ENCODE results near the gene DNAH7. TPM values are rescaled to one million over a fixed set of nuclear protein-coding genes. Genes with fewer than 3 reads are reported as not detected.

DNAH7 gene
- total and polyA plus RNA-seq, 2 of the 13 experiments (the other 11 are each of a cell fraction or from before 2014, with no cell fraction given), result 0.09 TPM; not detected in 1

DNA sequence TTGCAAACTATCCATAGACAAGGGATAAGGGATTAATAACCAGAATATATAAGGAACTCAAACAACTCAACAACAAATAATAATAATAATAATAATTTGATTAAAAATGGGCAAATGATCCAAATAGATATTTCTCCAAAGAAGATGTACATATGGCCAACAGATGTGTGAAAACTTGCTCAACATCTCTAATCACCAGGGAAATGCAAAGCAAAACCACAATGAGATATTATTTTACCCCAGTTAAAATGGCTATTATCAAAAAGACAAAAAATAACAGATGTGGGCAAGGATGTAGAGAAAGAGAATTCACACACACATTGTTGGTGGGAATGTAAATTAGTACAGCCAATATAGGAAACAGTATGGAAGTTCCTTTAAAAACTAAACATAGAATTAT lies 26.9 kb downstream of the DNAH7 start (continued):
- TF ChIP-seq NFKBIZ (CRISPR knock-in tag; IDR thresholded peaks at IDR 0.05) (no peak), ZNF550 (CRISPR knock-in tag; IDR thresholded peaks at IDR 0.05; ENCODE audit: borderline replicate concordance) (no peak), SAFB2 (CRISPR knock-in tag; IDR thresholded peaks at IDR 0.05; ENCODE audit: borderline replicate concordance, low read depth) (no peak)

DNA sequence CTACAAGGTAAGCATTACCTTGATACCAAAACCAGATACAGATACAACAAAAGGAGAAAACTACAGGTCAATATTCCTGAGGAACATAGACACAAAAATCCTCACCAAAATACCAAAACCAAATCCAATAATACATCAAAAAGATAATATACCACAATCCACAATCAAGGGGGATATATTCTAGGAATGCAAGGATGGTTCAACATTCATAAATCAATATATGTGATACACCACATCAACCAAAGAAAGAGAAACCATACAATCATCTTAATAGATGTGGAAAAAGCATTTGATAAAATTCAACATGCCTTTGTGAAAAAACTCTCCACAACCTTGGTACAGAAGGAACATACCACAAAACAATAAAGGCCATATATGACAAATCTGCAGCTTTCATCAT lies 28.4 kb downstream of the DNAH7 start:
- ChIA-PET POLR2A (no interaction called here), CTCF (ENCODE audit: low intra/inter-chr PET ratio, low total read pairs) (no interaction called here)
- in situ Hi-C loops (cut with HindIII; ENCODE audit: extremely low pct_ligation_motif_present, low pct_unique_long_range_greater_than_20kb) (no loop called here), intact Hi-C loops (cut with micrococcal nuclease; ENCODE audit: unreplicated experiment) (no loop called here)
- H3K27me3 ChIP-seq (ENCODE audit: control insufficient read depth in 1 of 2, insufficient read depth in 2 of 2, low read length in 2 of 2), result no peaks in the 10 kb centered on the region
- no peak for FAIRE-seq
- no peak for ATAC-seq
- no peaks in the 10 kb centered on the region for H4K20me1 ChIP-seq (ENCODE audit: insufficient read depth, low read length)
- H3K9me3 ChIP-seq (ENCODE audit: low read length), result peaks cover 38% of the 10 kb centered on the region
- H3K79me2 ChIP-seq (ENCODE audit: insufficient read depth, low read length), result no peaks in the 10 kb centered on the region
- no peak overlapping the region for H3K4me2 ChIP-seq (ENCODE audit: low read depth, low read length)
- BruUV-seq (replicated peaks), result no TSS peak
- TF ChIP-seq IRF2 (CRISPR knock-in tag; IDR thresholded peaks at IDR 0.05) (no peak), TP53 (CRISPR knock-in tag; conservative IDR thresholded peaks at IDR 0.05) (no peak), TGIF2 (CRISPR knock-in tag; IDR thresholded peaks at IDR 0.05) (no peak), ZNF350 (CRISPR knock-in tag; IDR thresholded peaks at IDR 0.05; ENCODE audit: borderline replicate concordance, low read depth) (no peak), PAF1 (CRISPR knock-in tag; IDR thresholded peaks at IDR 0.05) (no peak), KMT2A (CRISPR knock-in tag; IDR thresholded peaks at IDR 0.05) (no peak), MTF1 (CRISPR knock-in tag; IDR thresholded peaks at IDR 0.05) (no peak), XRCC5 (optimal IDR thresholded peaks at IDR 0.05; ENCODE audit: low read length) (no peak), ZNF619 (CRISPR knock-in tag; IDR thresholded peaks at IDR 0.05) (no peak), ZNF367 (CRISPR knock-in tag; IDR thresholded peaks at IDR 0.05; ENCODE audit: borderline replicate concordance) (no peak)
- TF ChIP-seq, protein P1, sequence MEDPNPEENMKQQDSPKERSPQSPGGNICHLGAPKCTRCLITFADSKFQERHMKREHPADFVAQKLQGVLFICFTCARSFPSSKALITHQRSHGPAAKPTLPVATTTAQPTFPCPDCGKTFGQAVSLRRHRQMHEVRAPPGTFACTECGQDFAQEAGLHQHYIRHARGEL (CRISPR knock-in tag; IDR thresholded peaks at IDR 0.05), result no peak
- TF ChIP-seq, protein P2, sequence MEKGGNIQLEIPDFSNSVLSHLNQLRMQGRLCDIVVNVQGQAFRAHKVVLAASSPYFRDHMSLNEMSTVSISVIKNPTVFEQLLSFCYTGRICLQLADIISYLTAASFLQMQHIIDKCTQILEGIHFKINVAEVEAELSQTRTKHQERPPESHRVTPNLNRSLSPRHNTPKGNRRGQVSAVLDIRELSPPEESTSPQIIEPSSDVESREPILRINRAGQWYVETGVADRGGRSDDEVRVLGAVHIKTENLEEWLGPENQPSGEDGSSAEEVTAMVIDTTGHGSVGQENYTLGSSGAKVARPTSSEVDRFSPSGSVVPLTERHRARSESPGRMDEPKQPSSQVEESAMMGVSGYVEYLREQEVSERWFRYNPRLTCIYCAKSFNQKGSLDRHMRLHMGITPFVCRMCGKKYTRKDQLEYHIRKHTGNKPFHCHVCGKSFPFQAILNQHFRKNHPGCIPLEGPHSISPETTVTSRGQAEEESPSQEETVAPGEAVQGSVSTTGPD (CRISPR knock-in tag; IDR thresholded peaks at IDR 0.05), result no peak
- TF ChIP-seq, protein P3, sequence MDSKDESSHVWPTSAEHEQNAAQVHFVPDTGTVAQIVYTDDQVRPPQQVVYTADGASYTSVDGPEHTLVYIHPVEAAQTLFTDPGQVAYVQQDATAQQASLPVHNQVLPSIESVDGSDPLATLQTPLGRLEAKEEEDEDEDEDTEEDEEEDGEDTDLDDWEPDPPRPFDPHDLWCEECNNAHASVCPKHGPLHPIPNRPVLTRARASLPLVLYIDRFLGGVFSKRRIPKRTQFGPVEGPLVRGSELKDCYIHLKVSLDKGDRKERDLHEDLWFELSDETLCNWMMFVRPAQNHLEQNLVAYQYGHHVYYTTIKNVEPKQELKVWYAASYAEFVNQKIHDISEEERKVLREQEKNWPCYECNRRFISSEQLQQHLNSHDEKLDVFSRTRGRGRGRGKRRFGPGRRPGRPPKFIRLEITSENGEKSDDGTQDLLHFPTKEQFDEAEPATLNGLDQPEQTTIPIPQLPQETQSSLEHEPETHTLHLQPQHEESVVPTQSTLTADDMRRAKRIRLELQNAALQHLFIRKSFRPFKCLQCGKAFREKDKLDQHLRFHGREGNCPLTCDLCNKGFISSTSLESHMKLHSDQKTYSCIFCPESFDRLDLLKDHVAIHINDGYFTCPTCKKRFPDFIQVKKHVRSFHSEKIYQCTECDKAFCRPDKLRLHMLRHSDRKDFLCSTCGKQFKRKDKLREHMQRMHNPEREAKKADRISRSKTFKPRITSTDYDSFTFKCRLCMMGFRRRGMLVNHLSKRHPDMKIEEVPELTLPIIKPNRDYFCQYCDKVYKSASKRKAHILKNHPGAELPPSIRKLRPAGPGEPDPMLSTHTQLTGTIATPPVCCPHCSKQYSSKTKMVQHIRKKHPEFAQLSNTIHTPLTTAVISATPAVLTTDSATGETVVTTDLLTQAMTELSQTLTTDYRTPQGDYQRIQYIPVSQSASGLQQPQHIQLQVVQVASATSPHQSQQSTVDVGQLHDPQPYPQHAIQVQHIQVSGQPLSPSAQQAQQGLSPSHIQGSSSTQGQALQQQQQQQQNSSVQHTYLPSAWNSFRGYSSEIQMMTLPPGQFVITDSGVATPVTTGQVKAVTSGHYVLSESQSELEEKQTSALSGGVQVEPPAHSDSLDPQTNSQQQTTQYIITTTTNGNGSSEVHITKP (CRISPR knock-in tag; IDR thresholded peaks at IDR 0.05; ENCODE audit: low read depth), result no peak
- TF ChIP-seq, protein P4, sequence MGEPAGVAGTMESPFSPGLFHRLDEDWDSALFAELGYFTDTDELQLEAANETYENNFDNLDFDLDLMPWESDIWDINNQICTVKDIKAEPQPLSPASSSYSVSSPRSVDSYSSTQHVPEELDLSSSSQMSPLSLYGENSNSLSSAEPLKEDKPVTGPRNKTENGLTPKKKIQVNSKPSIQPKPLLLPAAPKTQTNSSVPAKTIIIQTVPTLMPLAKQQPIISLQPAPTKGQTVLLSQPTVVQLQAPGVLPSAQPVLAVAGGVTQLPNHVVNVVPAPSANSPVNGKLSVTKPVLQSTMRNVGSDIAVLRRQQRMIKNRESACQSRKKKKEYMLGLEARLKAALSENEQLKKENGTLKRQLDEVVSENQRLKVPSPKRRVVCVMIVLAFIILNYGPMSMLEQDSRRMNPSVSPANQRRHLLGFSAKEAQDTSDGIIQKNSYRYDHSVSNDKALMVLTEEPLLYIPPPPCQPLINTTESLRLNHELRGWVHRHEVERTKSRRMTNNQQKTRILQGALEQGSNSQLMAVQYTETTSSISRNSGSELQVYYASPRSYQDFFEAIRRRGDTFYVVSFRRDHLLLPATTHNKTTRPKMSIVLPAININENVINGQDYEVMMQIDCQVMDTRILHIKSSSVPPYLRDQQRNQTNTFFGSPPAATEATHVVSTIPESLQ (CRISPR knock-in tag; conservative IDR thresholded peaks at IDR 0.05), result no peak
- H3K9ac ChIP-seq (ENCODE audit: insufficient read depth, low read depth, low read length), result no peak overlapping the region
- no peak overlapping the region for H2AFZ ChIP-seq (ENCODE audit: low read length)
- H3K4me3 ChIP-seq (replicated peaks in 1 of 3; ENCODE audit: insufficient read depth in 1 of 3, low read depth in 2 of 3, low read length in 3 of 3), result no peak overlapping the region
- no peak overlapping the region for H3K27ac ChIP-seq (ENCODE audit: extremely low read length, insufficient read depth, low read length)
- H3K36me3 ChIP-seq (replicated peaks in 1 of 2; ENCODE audit: control insufficient read depth in 1 of 2, insufficient read depth in 2 of 2, low read length in 2 of 2), result no peaks in the 10 kb centered on the region
- no peaks in the 10 kb centered on the region for H3K4me1 ChIP-seq (ENCODE audit: insufficient read depth, low read length)
- no peak for DNase-seq (ENCODE audit: low spot score)

All from HepG2 (cell line).